MCF 10A (cell line): ENCODE measurements around the gene SEPTIN8. TPM values are rescaled to one million over a fixed set of nuclear protein-coding genes. Genes with fewer than 3 reads are reported as not detected.

ENCODE experiments used
- BruUV-seq: library from RNA; stranded (reverse); fragments of 400-500 nt; replicated peaks from 2 replicates; lab custom pipeline; 2021; lab: Mats Ljungman, UMichigan
- CTCF ChIA-PET: fragments of 300-600 bp; sonication (Branson Sonifier 250); formaldehyde crosslinking; extraction: SDS; loops from one replicate; lab custom pipeline; 2021; ENCODE audit warnings: antibody characterized with exemption, inconsistent platforms; lab: Yijun Ruan, JAX
- POLR2A ChIA-PET: fragments of 300-600, 350-650 bp; sonication (Branson Sonifier 250); formaldehyde crosslinking; extraction: SDS; loops from one replicate; lab custom pipeline; 2020; ENCODE audit warnings: antibody characterized with exemption, inconsistent platforms; lab: Yijun Ruan, JAX
- DNase-seq: peaks from one replicate; pipeline ENCODE4 v3.0.0-alpha.2; 2018; ENCODE audit not compliant: unreplicated experiment
- H3K27ac Mint-ChIP-seq: one replicate; pipeline ENCODE4 v1.8.0; 2022; ENCODE audit warnings: mild to moderate bottlenecking, low read depth, mixed read lengths; ENCODE audit not compliant: unreplicated experiment
- H3K27me3 Mint-ChIP-seq: one replicate; pipeline ENCODE4 v1.8.0; 2022; ENCODE audit warnings: mixed read lengths; ENCODE audit not compliant: insufficient read depth, unreplicated experiment
- H3K36me3 Mint-ChIP-seq: one replicate; pipeline ENCODE4 v1.8.0; 2022; ENCODE audit warnings: mild to moderate bottlenecking, moderate library complexity, mixed read lengths; ENCODE audit not compliant: insufficient read depth, unreplicated experiment
- H3K4me1 Mint-ChIP-seq: one replicate; pipeline ENCODE4 v1.8.0; 2022; ENCODE audit warnings: mixed read lengths; ENCODE audit not compliant: insufficient read depth, unreplicated experiment
- H3K4me3 Mint-ChIP-seq: one replicate; pipeline ENCODE4 v1.8.0; 2022; ENCODE audit warnings: mild to moderate bottlenecking, moderate library complexity, mixed read lengths; ENCODE audit not compliant: unreplicated experiment
- H3K9me3 Mint-ChIP-seq: one replicate; pipeline ENCODE4 v1.8.0; 2022; ENCODE audit warnings: mixed read lengths; ENCODE audit not compliant: unreplicated experiment
- CTCF ChIP-seq: fragments of 200-600 bp; IDR thresholded peaks from one replicate; pipeline ENCODE4 v1.8.0; 2022; ENCODE audit warnings: antibody characterized with exemption, mild to moderate bottlenecking; ENCODE audit not compliant: unreplicated experiment
- intact Hi-C: fragments of 100-400 bp; cut with micrococcal nuclease; formaldehyde crosslinking; loops from 2 replicates; pipeline ENCODE4 v1.14.1; 2022
- total RNA-seq: library from RNA; stranded (reverse); gene quantifications from 2 replicates; pipeline ENCODE4 v1.2.3, GENCODE V29; 2022

The SEPTIN8 gene
- total RNA-seq, 1 experiment from 2014 or later = 34.8 TPM

DNA sequence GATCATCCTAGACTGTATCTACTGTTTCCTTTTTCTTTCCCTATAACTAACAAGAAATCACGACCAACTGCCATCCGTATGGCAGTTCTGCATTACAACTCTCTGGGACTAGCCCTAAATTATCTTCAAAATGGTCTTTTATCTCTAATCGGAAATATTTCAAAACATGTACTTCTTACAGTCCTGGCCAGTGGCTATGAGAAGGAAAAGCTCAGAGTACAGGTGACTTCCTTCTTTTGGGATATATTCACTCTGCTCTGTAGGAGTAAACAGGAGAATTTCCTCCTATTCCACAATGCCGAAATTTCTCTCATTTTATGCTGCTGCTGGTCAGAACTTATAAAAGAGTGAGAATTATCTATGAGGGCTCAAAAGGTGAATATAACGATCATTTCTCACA, 1.8 kb upstream of the SEPTIN8 start:
- H3K4me3 Mint-ChIP-seq = no peak overlapping the region
- POLR2A ChIA-PET = interaction anchor here (2.3 kb wide), 1 partner anchor 41 kb away, joined by 14 read pairs; the partner anchor contains the start of gene KIF3A
- no peaks in the 10 kb centered on the region for H3K27me3 Mint-ChIP-seq
- peaks cover 28% of the 10 kb centered on the region for H3K4me1 Mint-ChIP-seq
- no peak for TF ChIP-seq CTCF
- no peak for DNase-seq
- CTCF ChIA-PET = interaction anchor here (0.5 to 2.1 kb wide), 5 partner anchors 20 to 694 kb away, joined by 3 to 14 read pairs (median 3); no protein-coding TSS in a partner anchor
- BruUV-seq = no TSS peak
- no peaks in the 10 kb centered on the region for H3K36me3 Mint-ChIP-seq
- no peaks in the 10 kb centered on the region for H3K9me3 Mint-ChIP-seq
- intact Hi-C loops = no loop called here
- no peak overlapping the region for H3K27ac Mint-ChIP-seq

DNA sequence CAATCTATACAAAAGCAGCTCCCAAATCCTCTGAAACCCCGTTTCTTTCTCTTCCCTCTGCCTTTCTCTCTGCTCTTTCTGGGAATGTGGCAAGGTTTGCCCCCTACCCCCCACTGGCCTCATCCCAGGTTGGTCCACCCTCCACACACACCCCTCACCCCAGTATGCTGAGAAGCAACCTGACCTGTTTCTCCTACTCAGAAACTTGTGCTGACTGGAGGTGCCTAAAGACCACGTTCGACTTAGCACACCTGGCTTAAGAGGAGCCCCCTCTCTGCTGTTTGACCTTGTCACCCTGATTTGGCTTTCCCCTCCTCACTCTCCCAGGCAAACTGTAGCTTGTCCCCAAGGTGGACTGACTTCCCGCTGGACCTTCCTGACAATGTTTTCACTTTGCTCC, 1.1 kb upstream of the SEPTIN8 start:
- peaks cover 32% of the 10 kb centered on the region for H3K4me1 Mint-ChIP-seq
- POLR2A ChIA-PET = interaction anchor here (1.5 to 2.3 kb wide), 2 partner anchors 40 to 43 kb away, joined by 6 to 14 read pairs; partner anchors contain the start of gene KIF3A
- CTCF ChIA-PET = interaction anchor here (0.9 to 2.1 kb wide), 5 partner anchors 19 to 42 kb away, joined by 3 to 14 read pairs (median 4); no protein-coding TSS in a partner anchor
- intact Hi-C loops = no loop called here
- no peak overlapping the region for H3K27ac Mint-ChIP-seq
- no peaks in the 10 kb centered on the region for H3K9me3 Mint-ChIP-seq
- no peaks in the 10 kb centered on the region for H3K27me3 Mint-ChIP-seq
- BruUV-seq = no TSS peak
- DNase-seq = no peak
- H3K4me3 Mint-ChIP-seq = peak overlapping the region; percentile 73
- TF ChIP-seq CTCF = no peak
- no peaks in the 10 kb centered on the region for H3K36me3 Mint-ChIP-seq

DNA sequence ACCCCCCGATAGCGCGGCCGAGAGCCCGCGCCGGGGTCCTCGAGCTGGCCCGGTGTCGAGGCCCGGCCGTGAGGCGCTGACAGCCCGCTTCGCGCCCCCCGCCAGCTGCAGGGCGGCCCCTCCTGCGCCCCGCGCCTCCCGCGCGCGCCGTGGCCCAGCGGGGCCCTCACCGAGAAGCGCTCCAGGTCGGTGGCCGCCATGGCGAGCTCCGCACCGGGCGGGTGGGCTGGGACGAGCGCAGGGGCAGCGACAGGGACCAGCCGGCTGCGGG, 166 bp downstream of the SEPTIN8 start:
- H3K36me3 Mint-ChIP-seq = no peaks in the 10 kb centered on the region
- ChIA-PET POLR2A (interaction anchor here (1.1 to 2.4 kb wide), 8 partner anchors 10 to 89 kb away, joined by 5 to 14 read pairs (median 7); partner anchors contain the start of genes GDF9, KIF3A and UQCRQ), CTCF (interaction anchor here (0.6 to 3.9 kb wide), 3 partner anchors 10 to 43 kb away, joined by 3 to 26 read pairs (median 3); no protein-coding TSS in a partner anchor)
- no peak for TF ChIP-seq CTCF
- H3K27ac Mint-ChIP-seq = no peak overlapping the region
- intact Hi-C loops = loop anchor here (1.0 kb wide), 2 partner anchors 40 to 43 kb away; partner anchors contain the start of gene KIF3A
- DNase-seq = no peak
- H3K4me3 Mint-ChIP-seq = peak overlapping the region; percentile 73
- peaks cover 27% of the 10 kb centered on the region for H3K4me1 Mint-ChIP-seq
- no peaks in the 10 kb centered on the region for H3K9me3 Mint-ChIP-seq
- no peaks in the 10 kb centered on the region for H3K27me3 Mint-ChIP-seq
- no TSS peak for BruUV-seq

DNA sequence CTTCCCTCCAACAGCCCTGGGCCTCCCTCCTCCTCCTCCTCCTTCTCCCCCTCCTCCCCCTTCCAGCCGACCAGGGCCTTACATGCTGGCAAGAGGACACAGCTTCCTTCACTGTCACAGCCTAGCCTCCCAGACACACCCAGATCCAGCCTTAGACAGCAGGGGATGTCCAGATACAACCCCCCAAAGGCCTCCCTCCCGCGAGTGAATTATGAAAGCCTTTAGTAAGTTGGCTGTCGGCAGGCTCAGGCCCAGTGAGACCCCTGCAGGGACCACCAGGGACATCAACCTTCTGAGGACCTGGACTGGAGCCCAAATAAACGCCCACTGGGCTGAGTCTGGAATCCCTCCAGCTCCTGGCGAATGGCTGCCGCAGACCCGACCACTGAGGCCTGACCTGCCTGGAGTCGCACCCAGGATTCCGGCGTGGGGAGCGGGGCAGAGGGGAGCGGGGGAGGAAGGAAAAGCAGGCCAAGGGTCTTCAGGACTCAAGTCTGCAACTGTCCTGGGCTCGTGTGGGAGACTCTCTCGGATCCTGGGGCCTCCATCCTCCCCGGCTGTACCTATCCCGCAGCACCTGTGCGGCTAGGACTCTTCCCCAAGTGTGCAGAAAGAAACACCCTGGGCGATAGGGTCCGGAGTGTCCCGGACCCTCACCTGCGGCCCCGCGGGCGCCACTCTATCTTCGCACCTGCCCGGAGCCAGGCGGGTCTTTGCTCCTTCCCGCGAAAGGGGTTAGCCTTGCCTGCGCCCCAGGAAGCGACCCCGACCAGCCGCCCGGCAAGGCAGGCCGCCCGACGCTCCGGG, 705 bp downstream of the SEPTIN8 start:
- ChIA-PET POLR2A (interaction anchor here (0.8 to 2.4 kb wide), 16 partner anchors 9 to 219 kb away, joined by 3 to 15 read pairs (median 6); partner anchors contain the start of genes GDF9, KIF3A, RAD50 and UQCRQ), CTCF (interaction anchor here (0.5 to 3.9 kb wide), 5 partner anchors 9 to 66 kb away, joined by 3 to 26 read pairs (median 4); no protein-coding TSS in a partner anchor)
- H3K27ac Mint-ChIP-seq = peak overlapping the region; percentile 28
- H3K4me1 Mint-ChIP-seq = peaks cover 25% of the 10 kb centered on the region
- TF ChIP-seq CTCF = no peak
- DNase-seq = peak; percentile 49
- no peaks in the 10 kb centered on the region for H3K27me3 Mint-ChIP-seq
- H3K36me3 Mint-ChIP-seq = no peaks in the 10 kb centered on the region
- no TSS peak for BruUV-seq
- intact Hi-C loops = loop anchor here (1.0 kb wide), 2 partner anchors 39 to 44 kb away; partner anchors contain the start of gene KIF3A
- no peaks in the 10 kb centered on the region for H3K9me3 Mint-ChIP-seq
- peak overlapping the region; percentile 73 for H3K4me3 Mint-ChIP-seq
